AG04450 (cell line): ENCODE measurements around the gene ATXN1. TPM values are rescaled to one million over a fixed set of nuclear protein-coding genes. Genes with fewer than 3 reads are reported as not detected.

Experiments
- CTCF ChIA-PET: fragments of 300-600, 350-600 bp; formaldehyde crosslinking; extraction: SDS; loops from one replicate; lab custom pipeline; 2022; ENCODE audit warnings: antibody characterized with exemption, inconsistent platforms; lab: Charles Lee
- POLR2A ChIA-PET: fragments of 350-600 bp; formaldehyde crosslinking; extraction: SDS; loops from one replicate; lab custom pipeline; 2021; ENCODE audit warnings: antibody characterized with exemption, inconsistent platforms; lab: Yijun Ruan, JAX
- DNase-seq: peaks from one replicate; pipeline ENCODE4 v3.0.0-alpha.2; 2011; ENCODE audit warnings: low read depth, low spot score
- H3K27ac ChIP-seq: one replicate; pipeline ENCODE4 v1.5.1; 2012; ENCODE audit warnings: low read depth, low read length, control low read depth
- H3K27me3 ChIP-seq: one replicate; pipeline ENCODE4 v1.6.0; 2012; ENCODE audit warnings: low read length; ENCODE audit not compliant: control insufficient read depth, insufficient read depth
- H3K4me3 ChIP-seq: 2 replicates; pipeline ENCODE4 v1.5.1; 2011; ENCODE audit warnings: mild to moderate bottlenecking, low read depth, low read length, control low read depth
- H3K9me3 ChIP-seq: 2 replicates; pipeline ENCODE4 v1.5.1; 2012; ENCODE audit warnings: low read length; ENCODE audit not compliant: control insufficient read depth, insufficient read depth
- CTCF ChIP-seq: IDR thresholded peaks from 2 replicates; pipeline ENCODE4 v1.5.1; 2011; ENCODE audit warnings: low read depth, low read length, control low read depth, inconsistent platforms
- polyA plus RNA-seq: library from polyadenylated mRNA; depleted of rRNA; stranded (reverse); fragments of >200 nt; gene quantifications from 2 replicates; pipeline ENCODE4 v1.2.3, GENCODE V29; 2011

ATXN1 gene
- polyA plus RNA-seq, 1 experiment: 12.6 TPM

DNA sequence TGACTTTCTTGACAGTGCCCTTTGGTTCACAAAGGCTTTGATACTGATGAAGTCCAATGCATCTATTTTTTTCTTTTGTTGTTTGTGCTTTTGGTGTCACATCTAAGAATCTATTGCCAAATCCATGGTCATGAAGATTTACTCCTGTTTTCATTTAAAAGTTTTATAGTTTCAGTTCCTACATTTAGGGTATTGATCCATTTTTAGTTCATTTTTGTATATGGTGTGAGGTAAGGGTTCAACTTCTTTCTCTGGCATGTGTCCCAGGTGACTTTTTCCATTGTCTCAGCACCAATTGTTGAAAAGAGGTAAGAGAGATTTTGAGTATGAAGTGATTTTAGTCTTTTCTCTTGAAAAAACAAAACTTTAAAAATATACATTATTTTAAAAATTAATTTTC lies 262.3 kb downstream of the ATXN1 start:
- POLR2A ChIA-PET: no interaction called here
- H3K4me3 ChIP-seq: no peak overlapping the region
- no peak for TF ChIP-seq CTCF
- CTCF ChIA-PET: no interaction called here
- no peak for DNase-seq
- no peak overlapping the region for H3K27ac ChIP-seq
- no peaks in the 10 kb centered on the region for H3K27me3 ChIP-seq
- H3K9me3 ChIP-seq: no peaks in the 10 kb centered on the region

- H3K27me3 ChIP-seq: no peaks in the 10 kb centered on the region
- no peak for TF ChIP-seq CTCF
- ChIA-PET POLR2A (no interaction called here), CTCF (no interaction called here)
- no peak overlapping the region for H3K27ac ChIP-seq
- H3K9me3 ChIP-seq: no peaks in the 10 kb centered on the region
- no peak overlapping the region for H3K4me3 ChIP-seq
- DNase-seq: no peak
Measured at GRCh38 chr6:16498237-16498636, 263.0 kb downstream of the ATXN1 start.

GRCh38 chr6:16496991-16497801 lies 264.1 kb downstream of the ATXN1 start:
- no peak overlapping the region for H3K27ac ChIP-seq
- H3K4me3 ChIP-seq: no peak overlapping the region
- ChIA-PET CTCF (interaction anchor here (0.8 to 1.0 kb wide), 2 partner anchors 14 to 94 kb away, joined by 3 to 7 read pairs; no protein-coding TSS in a partner anchor), POLR2A (no interaction called here)
- no peak for TF ChIP-seq CTCF
- H3K27me3 ChIP-seq: no peaks in the 10 kb centered on the region
- DNase-seq: no peak
- no peaks in the 10 kb centered on the region for H3K9me3 ChIP-seq

DNA sequence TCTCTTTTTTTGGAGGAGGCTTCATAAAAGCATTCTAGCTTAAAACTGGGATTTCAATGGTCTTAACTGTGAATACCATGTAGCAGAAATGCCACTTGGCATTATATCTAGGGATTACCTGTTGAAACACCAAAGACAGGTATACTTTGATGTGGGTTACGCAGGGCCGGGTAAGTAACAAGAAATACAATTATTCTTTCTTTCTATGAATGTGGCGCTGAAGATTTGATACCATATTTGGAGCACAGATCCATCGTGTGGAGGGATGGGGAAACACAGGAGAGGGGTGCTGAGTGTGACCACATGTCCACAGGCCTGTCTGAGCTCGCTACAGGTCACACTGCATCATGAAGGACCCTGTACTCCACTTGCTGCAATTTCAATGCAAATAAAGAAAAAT lies 265.1 kb downstream of the ATXN1 start:
- Histone ChIP-seq H3K27me3 (no peaks in the 10 kb centered on the region), H3K4me3 (no peak overlapping the region), H3K27ac (no peak overlapping the region), H3K9me3 (no peaks in the 10 kb centered on the region)
- DNase-seq: no peak
- ChIA-PET POLR2A (no interaction called here), CTCF (interaction anchor here (0.6 to 1.0 kb wide), 2 partner anchors 15 to 505 kb away, joined by 3 read pairs; no protein-coding TSS in a partner anchor)
- TF ChIP-seq CTCF: no peak

DNA sequence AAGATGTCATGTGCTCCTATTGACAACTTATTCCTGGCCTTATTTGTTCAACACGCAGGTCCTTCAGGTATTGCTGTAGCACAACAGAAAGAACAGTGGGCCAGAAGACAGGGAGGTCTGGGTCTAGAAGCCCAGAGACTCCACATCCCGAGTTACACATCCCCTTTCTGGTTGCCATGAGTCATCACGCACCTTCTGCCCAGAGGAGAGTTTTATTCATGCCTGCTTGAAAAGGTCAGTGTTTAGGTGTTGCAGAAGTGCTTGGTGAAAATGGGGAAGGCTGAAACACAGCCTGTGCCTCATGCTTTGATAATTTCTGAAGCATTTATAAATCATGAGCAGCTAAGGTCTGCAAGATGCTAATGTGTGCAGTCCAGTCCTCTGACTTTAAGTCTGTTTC lies 266.5 kb downstream of the ATXN1 start:
- no peak for TF ChIP-seq CTCF
- ChIA-PET CTCF (interaction anchor here (0.8 to 2.7 kb wide), 4 partner anchors 10 to 591 kb away, joined by 3 to 6 read pairs (median 4); no protein-coding TSS in a partner anchor), POLR2A (no interaction called here)
- H3K27me3 ChIP-seq: no peaks in the 10 kb centered on the region
- H3K9me3 ChIP-seq: no peaks in the 10 kb centered on the region
- no peak overlapping the region for H3K27ac ChIP-seq
- H3K4me3 ChIP-seq: no peak overlapping the region
- no peak for DNase-seq
